HepG2 (cell line): Measurements from ENCODE around the gene INTS1. TPM values are rescaled to one million over a fixed set of nuclear protein-coding genes. Genes with fewer than 3 reads are reported as not detected.

Source experiments
- ATAC-seq: fragments of 200-7000 bp; cut with Tn5 transposase; 3 replicates; pipeline ENCODE4 v1.9.1; 2020; ENCODE audit warnings: mild to moderate bottlenecking, moderate library complexity
- BruUV-seq: library from RNA; stranded (reverse); fragments of 400-500 nt; replicated peaks from 2 replicates; lab custom pipeline; 2021; lab: Mats Ljungman, UMichigan
- CTCF ChIA-PET: fragments of 300-600 bp; formaldehyde crosslinking; extraction: SDS; loops from one replicate; lab custom pipeline; 2021; ENCODE audit warnings: low total read pairs, inconsistent platforms, low intra/inter-chr PET ratio; lab: Yijun Ruan, JAX
- POLR2A ChIA-PET: fragments of 350-600 bp; sonication (Branson Sonifier 250); formaldehyde crosslinking; loops from one replicate; lab custom pipeline; 2020; ENCODE audit warnings: antibody characterized with exemption, inconsistent platforms; lab: Yijun Ruan, JAX
- DNase-seq: peaks from one replicate; pipeline ENCODE4 v3.0.0-alpha.2; 2015; ENCODE audit warnings: low spot score
- FAIRE-seq: peaks from 3 replicates; lab custom pipeline; 2011; peaks lifted over from hg19 to GRCh38; lab: Jason Lieb, UNC
- H2AFZ ChIP-seq: one replicate; pipeline ENCODE4 v1.6.1; 2011; ENCODE audit warnings: low read length, inconsistent platforms
- H3K27ac ChIP-seq: fragments of 300-600 bp; 3 replicates; pipeline ENCODE4 v1.8.0; 2011; ENCODE audit warnings: mixed run types, mild to moderate bottlenecking, mixed read lengths, low read length, inconsistent platforms; ENCODE audit not compliant: insufficient read depth; ENCODE audit errors: extremely low read length
- H3K27me3 ChIP-seq, 2 experiments: fragments of 200-600 bp in 1 of 2; 2 replicates in 1 of 2; 3 replicates in 1 of 2; pipeline versions ENCODE4 v1.6.0 to v1.8.0; 2011; ENCODE audit warnings: low read length in 2 of 2, mild to moderate bottlenecking in 2 of 2, moderate library complexity in 2 of 2, inconsistent platforms in 1 of 2; ENCODE audit not compliant: insufficient read depth in 2 of 2, control insufficient read depth in 1 of 2
- H3K36me3 ChIP-seq, 2 experiments: fragments of 200-600 bp in 1 of 2; replicated peaks in 1 of 2; 2 replicates in 1 of 2; 3 replicates in 1 of 2; pipeline versions ENCODE4 v1.5.1 to v1.8.0; 2011; ENCODE audit warnings: low read length in 2 of 2, inconsistent platforms in 1 of 2; ENCODE audit not compliant: insufficient read depth in 2 of 2, control insufficient read depth in 1 of 2
- H3K4me1 ChIP-seq: 2 replicates; pipeline ENCODE4 v1.5.1; 2012; ENCODE audit warnings: low read length, inconsistent platforms; ENCODE audit not compliant: insufficient read depth
- H3K4me2 ChIP-seq: 2 replicates; pipeline ENCODE4 v1.6.0; 2011; ENCODE audit warnings: low read depth, low read length, inconsistent platforms
- H3K4me3 ChIP-seq, 3 experiments: fragments of 200-600 bp in 1 of 3; sonication (generic), shearing (Covaris generic) in 1 of 3; replicated peaks in 1 of 3; 2 replicates each; pipeline ENCODE4 v1.5.1; 2011 to 2016; ENCODE audit warnings: low read length in 3 of 3, inconsistent platforms in 2 of 3, low read depth in 2 of 3, mild to moderate bottlenecking in 2 of 3, control low read depth in 1 of 3, mixed read lengths in 1 of 3; ENCODE audit not compliant: insufficient read depth in 1 of 3
- H3K79me2 ChIP-seq: one replicate; pipeline ENCODE4 v1.6.1; 2011; ENCODE audit warnings: low read length, inconsistent platforms; ENCODE audit not compliant: insufficient read depth
- H3K9ac ChIP-seq: 2 replicates; pipeline ENCODE4 v1.6.0; 2011; ENCODE audit warnings: mild to moderate bottlenecking, low read depth, low read length, inconsistent platforms; ENCODE audit not compliant: insufficient read depth
- H3K9me3 ChIP-seq: 2 replicates; pipeline ENCODE4 v1.5.1; 2012; ENCODE audit warnings: mild to moderate bottlenecking, low read length
- H4K20me1 ChIP-seq: 2 replicates; pipeline ENCODE4 v1.6.0; 2011; ENCODE audit warnings: inconsistent platforms, mild to moderate bottlenecking, low read length, moderate library complexity; ENCODE audit not compliant: insufficient read depth
- AGO2 ChIP-seq: fragments of 200-400 bp; formaldehyde crosslinking; optimal IDR thresholded peaks from 2 replicates; pipeline ENCODE3; 2017; ENCODE audit warnings: mild to moderate bottlenecking, low read depth, low read length, moderate library complexity
- JDP2 ChIP-seq: sonication (generic); formaldehyde crosslinking; IDR thresholded peaks from 2 replicates; pipeline ENCODE4 v1.8.1; 2022; ENCODE audit warnings: missing genetic modification reagents, borderline replicate concordance
- THYN1 ChIP-seq: sonication (generic); formaldehyde crosslinking; IDR thresholded peaks from 2 replicates; pipeline ENCODE4 v1.8.1; 2023; ENCODE audit warnings: low read depth, mild to moderate bottlenecking, moderate library complexity, missing genetic modification reagents, borderline replicate concordance
- ZBTB34 ChIP-seq: sonication (generic); formaldehyde crosslinking; IDR thresholded peaks from 2 replicates; pipeline ENCODE4 v1.8.0; 2022; ENCODE audit warnings: mild to moderate bottlenecking, missing genetic modification reagents
- ZBTB7A ChIP-seq: sonication (generic); formaldehyde crosslinking; IDR thresholded peaks from 2 replicates; pipeline ENCODE4 v1.8.0; 2022; ENCODE audit warnings: mild to moderate bottlenecking, missing genetic modification reagents
- ZNF260 ChIP-seq: sonication (generic); formaldehyde crosslinking; IDR thresholded peaks from 2 replicates; pipeline ENCODE4 v1.4.0; 2020; ENCODE audit warnings: missing genetic modification reagents, low read depth, mild to moderate bottlenecking, borderline replicate concordance
- ZNF768 ChIP-seq: sonication (generic); formaldehyde crosslinking; IDR thresholded peaks from 2 replicates; pipeline ENCODE4 v1.4.0; 2020; ENCODE audit warnings: missing genetic modification reagents
- WGBS: methylation state at CpG from one replicate; pipeline ENCODE4 v1.1.6; 2017; ENCODE audit warnings: low lambda C conversion rate; 5-methylcytosine and 5-hydroxymethylcytosine counted together
- in situ Hi-C: cut with HindIII; loops from 2 replicates; pipeline ENCODE4 v1.10.0; 2017; ENCODE audit warnings: low pct_unique_long_range_greater_than_20kb; ENCODE audit not compliant: extremely low pct_ligation_motif_present
- intact Hi-C: fragments of 100-400 bp; cut with micrococcal nuclease; formaldehyde crosslinking; loops from one replicate; pipeline ENCODE4 v1.10.0; 2022; ENCODE audit not compliant: unreplicated experiment
- polyA plus RNA-seq, 8 experiments: library from polyadenylated mRNA; depleted of rRNA in 3 of 8; stranded (reverse) in 7 of 8; unstranded in 1 of 8; fragments of >200 nt; fragmentation: Illumina TruSeq in 4 of 8; extraction: Trizol in 4 of 8; gene quantifications; 2 replicates each; pipeline versions ENCODE4 v1.2.1 to v1.2.3, GENCODE V29; 2011 to 2016; ENCODE audit warnings: low read depth in 4 of 8, missing spikeins in 1 of 8, mixed read lengths in 1 of 8; ENCODE audit not compliant: insufficient read depth in 1 of 8
- total RNA-seq, 5 experiments: library from RNA; depleted of rRNA; stranded (reverse); fragments of >200 nt; fragmentation: Illumina TruSeq; extraction: Trizol; gene quantifications; 2 replicates each; pipeline ENCODE4 v1.2.3, GENCODE V29; 2016; ENCODE audit warnings: low read depth in 1 of 5

The INTS1 gene
- total and polyA plus RNA-seq, 2 of the 13 experiments (the other 11 are each of a cell fraction or from before 2014, with no cell fraction given) = 13.7 to 29.0 TPM

- H3K36me3 ChIP-seq = peaks cover 15 to 17% of the 10 kb centered on the region in 2 experiments; a peak in 4 of 5 replicates
- H2AFZ ChIP-seq = no peak overlapping the region
- no peaks in the 10 kb centered on the region for H3K9me3 ChIP-seq
- POLR2A ChIA-PET = no interaction called here
- FAIRE-seq (no peak), ATAC-seq (no peak), DNase-seq (no peak)
- H3K4me2 ChIP-seq = no peak overlapping the region
- intact Hi-C loops (no loop called here), in situ Hi-C loops (no loop called here)
- CTCF ChIA-PET = no interaction called here
- no peak overlapping the region for H3K4me3 ChIP-seq
- no peaks in the 10 kb centered on the region for H4K20me1 ChIP-seq
- H3K9ac ChIP-seq = no peak overlapping the region
- H3K27me3 ChIP-seq = no peaks in the 10 kb centered on the region
- H3K79me2 ChIP-seq = no peaks in the 10 kb centered on the region
- TF ChIP-seq AGO2 (peak; percentile 30), ZNF768 (CRISPR knock-in tag) (no peak)
- TF ChIP-seq, all 625 proteins: peak for 1
- 100% methylated on average over 17 of the region's 24 CpGs for WGBS
- no peaks in the 10 kb centered on the region for H3K4me1 ChIP-seq
- no TSS peak for BruUV-seq
- H3K27ac ChIP-seq = no peak overlapping the region
Observed at GRCh38 chr7:1479287-1479686, 24.9 kb downstream of the INTS1 start.

DNA sequence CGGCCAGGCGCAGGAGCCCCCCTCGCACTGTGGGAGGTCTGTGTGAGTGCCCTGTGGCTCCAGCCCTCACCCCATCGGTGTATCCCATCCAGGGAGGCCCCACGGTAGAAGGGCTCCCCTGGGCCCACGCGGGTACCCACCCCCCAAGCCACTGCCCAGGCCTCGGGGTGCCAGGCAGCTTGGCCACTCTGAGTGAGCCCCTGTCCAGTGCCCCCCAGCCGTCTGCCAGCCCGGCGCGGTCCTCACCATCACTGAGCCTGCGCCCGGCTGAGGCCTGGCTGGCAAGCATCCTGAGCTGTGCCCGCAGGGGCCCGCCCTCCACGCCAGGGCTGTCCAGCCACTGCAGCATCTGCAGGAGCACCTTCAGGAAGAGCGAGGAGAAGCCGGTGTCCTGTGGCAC, 25.7 kb downstream of the INTS1 start:
- no peak for TF ChIP-seq ZNF260 (CRISPR knock-in tag)
- no peak for TF ChIP-seq ZBTB34
- no peak for TF ChIP-seq JDP2 (CRISPR knock-in tag)
- TF ChIP-seq THYN1 = no peak
- no peak for TF ChIP-seq ZBTB7A (CRISPR knock-in tag)
- Histone ChIP-seq H3K27me3 (no peaks in the 10 kb centered on the region), H3K9me3 (no peaks in the 10 kb centered on the region), H3K79me2 (no peaks in the 10 kb centered on the region), H3K4me1 (no peaks in the 10 kb centered on the region), H2AFZ (no peak overlapping the region), H3K27ac (no peak overlapping the region), H4K20me1 (no peaks in the 10 kb centered on the region), H3K4me3 (no peak overlapping the region), H3K9ac (no peak overlapping the region), H3K4me2 (no peak overlapping the region), H3K36me3 (peaks cover 11 to 17% of the 10 kb centered on the region in 2 experiments; a peak in 4 of 5 replicates)
- ChIA-PET CTCF (no interaction called here), POLR2A (interaction anchor here (1.3 kb wide), 1 partner anchor 20 kb away, joined by 3 read pairs; no protein-coding TSS in a partner anchor)
- in situ Hi-C loops = no loop called here
- intact Hi-C loops = no loop called here
- 100% methylated on average over 3 of the region's 19 CpGs for WGBS
- FAIRE-seq (no peak), ATAC-seq (no peak), DNase-seq (no peak)
- no TSS peak for BruUV-seq
